ENCODE measurements around the gene SHPK. TPM values are rescaled to one million over a fixed set of nuclear protein-coding genes. Genes with fewer than 3 reads are reported as not detected.

The SHPK gene, protein sequence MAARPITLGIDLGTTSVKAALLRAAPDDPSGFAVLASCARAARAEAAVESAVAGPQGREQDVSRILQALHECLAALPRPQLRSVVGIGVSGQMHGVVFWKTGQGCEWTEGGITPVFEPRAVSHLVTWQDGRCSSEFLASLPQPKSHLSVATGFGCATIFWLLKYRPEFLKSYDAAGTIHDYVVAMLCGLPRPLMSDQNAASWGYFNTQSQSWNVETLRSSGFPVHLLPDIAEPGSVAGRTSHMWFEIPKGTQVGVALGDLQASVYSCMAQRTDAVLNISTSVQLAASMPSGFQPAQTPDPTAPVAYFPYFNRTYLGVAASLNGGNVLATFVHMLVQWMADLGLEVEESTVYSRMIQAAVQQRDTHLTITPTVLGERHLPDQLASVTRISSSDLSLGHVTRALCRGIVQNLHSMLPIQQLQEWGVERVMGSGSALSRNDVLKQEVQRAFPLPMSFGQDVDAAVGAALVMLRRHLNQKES
- total RNA-seq, result 9.2 and 11.8 TPM in 2 replicates

DNA sequence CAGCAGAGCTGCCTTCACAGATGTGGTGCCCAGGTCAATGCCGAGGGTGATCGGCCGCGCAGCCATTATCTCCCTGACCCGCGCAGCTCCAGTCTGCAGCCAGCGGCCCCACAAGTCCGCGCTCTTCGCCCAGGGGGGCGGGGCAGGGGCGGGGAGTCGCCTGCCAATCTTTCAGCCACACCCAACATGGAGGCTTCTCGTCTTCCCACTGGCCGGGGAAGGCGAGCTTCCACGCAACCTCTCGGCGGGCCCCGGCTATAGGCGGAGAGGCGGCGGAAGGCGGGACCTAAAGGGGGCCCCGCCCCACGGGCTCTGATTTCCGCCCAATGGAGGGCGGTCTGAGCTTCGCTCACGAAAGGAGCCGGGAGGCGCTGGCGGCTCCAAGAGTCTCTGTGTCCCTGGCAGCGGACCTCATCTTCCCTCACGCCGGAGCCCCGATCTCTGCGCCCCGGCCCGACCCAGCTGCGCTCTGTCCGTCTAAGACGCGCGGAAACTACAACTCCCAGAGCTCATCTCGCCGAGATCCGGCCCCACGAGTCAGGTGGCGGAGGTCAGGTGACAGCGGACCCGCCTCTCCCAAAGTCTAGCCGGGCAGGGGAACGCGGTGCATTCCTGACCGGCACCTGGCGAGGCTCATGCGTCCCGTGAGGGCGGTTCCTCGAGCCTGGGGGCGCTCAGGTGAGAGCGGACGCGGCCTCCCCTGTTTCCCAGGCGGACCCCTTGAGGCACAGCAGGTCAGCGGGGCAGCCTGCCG lies at the start of gene SHPK, which contains the start of gene CTNS:
TSS of gene SHPK (minus strand) at position 97 of the 754 bp plus-strand sequence. CDS start at position 66, 31 bp downstream.
TSS of gene CTNS (plus strand) at position 607 of the 754 bp plus-strand sequence. CDS start 3,447 bp downstream, outside the sequence.

DNA sequence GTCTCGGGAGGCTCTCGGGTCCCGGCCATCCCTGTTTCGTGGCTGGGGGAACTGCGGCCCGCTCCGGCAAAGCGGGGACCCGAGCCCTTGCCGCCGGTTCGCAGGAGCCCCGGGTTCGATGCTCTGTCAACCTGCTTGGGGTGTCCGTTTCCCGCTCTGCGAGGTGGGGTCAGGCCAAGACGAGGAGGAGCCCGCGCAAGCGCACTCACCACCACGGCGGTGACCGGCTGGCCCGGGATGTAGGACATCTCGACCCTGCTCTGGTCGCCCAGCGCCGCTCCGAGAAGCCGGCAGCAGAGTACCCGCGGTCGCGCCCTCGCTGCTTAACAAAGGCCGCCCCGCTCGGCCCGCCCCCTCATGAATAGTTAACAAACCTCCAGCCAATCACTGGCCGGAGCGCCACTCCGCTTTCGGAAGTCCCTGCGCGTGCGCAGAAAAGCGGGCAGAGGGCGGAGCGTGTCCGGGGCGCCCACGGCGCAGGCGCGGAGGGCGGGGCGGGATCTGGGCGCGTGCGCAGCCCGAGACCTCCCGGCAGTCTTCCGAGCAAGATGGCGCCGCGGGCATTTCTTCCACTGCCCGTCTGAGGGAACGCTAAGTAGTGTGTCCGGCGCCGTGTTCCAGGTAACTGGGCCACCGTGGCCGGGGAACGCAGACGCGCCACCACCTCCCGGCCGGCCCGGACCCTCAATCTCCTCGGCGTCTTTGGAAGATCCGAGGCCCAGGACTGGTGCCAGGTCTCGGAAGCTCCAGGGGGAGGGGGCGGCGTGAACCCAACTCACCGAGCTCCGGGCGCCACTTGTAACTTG lies 32.4 kb upstream of the SHPK start, which contains the start of the genes EMC6 and TAX1BP3:
TSS of gene EMC6 (plus strand) at position 534 of the 806 bp plus-strand sequence. CDS start 335 bp downstream, outside the sequence.
TSS of gene TAX1BP3 (minus strand) at position 300 of the 806 bp plus-strand sequence. CDS start at position 248, 52 bp downstream.

Other genes with a start within 250 kb of the SHPK start
- gene OR3A2, start 249.9 kb downstream of the SHPK start, total RNA-seq, result under 0.01 and 0.24 TPM in 2 replicates
- not detected in 2 replicates for gene OR1E1, start 237.8 kb downstream of the SHPK start, total RNA-seq
- not detected in 2 replicates for gene OR3A3, start 224.9 kb downstream of the SHPK start, total RNA-seq
- gene OR1E2, start 202.4 kb downstream of the SHPK start, total RNA-seq, result not detected in 2 replicates
- 0.49 and 0.85 TPM in 2 replicates for gene SPATA22, start 164.4 kb downstream of the SHPK start, total RNA-seq
- gene ASPA, start 160.3 kb downstream of the SHPK start, total RNA-seq, result 0.16 and 1.6 TPM in 2 replicates
- gene TRPV3, start 78.4 kb downstream of the SHPK start, total RNA-seq, result 0.73 and 0.81 TPM in 2 replicates
- 1.6 and 1.9 TPM in 2 replicates for gene TRPV1, start 26.8 kb downstream of the SHPK start, total RNA-seq
- gene CTNS, start 510 bp upstream of the SHPK start, total RNA-seq, result 18.8 and 22.2 TPM in 2 replicates
- gene TAX1BP3, start 32.3 kb upstream of the SHPK start, total RNA-seq, result 160 and 202 TPM in 2 replicates
- gene EMC6, start 32.6 kb upstream of the SHPK start, total RNA-seq, result 6.6 and 10.2 TPM in 2 replicates
- not detected in 2 replicates for gene P2RX5, start 59.9 kb upstream of the SHPK start, total RNA-seq
- gene HASPIN, start 87.7 kb upstream of the SHPK start, total RNA-seq, result 0.97 and 1.1 TPM in 2 replicates
- gene ITGAE, start 164.9 kb upstream of the SHPK start, total RNA-seq, result 10.2 and 11.4 TPM in 2 replicates
- gene NCBP3, start 210.0 kb upstream of the SHPK start, total RNA-seq, result 21.9 and 23.9 TPM in 2 replicates

Measured in hair follicle dermal papilla cell (primary cell).